ENCODE results near the gene MVP.
"Not testable (repeated sequence)": the region's sequence is repeated elsewhere in the genome, so short reads cannot be mapped to it uniquely, and the experiment has no call there.

MVP gene

DNA sequence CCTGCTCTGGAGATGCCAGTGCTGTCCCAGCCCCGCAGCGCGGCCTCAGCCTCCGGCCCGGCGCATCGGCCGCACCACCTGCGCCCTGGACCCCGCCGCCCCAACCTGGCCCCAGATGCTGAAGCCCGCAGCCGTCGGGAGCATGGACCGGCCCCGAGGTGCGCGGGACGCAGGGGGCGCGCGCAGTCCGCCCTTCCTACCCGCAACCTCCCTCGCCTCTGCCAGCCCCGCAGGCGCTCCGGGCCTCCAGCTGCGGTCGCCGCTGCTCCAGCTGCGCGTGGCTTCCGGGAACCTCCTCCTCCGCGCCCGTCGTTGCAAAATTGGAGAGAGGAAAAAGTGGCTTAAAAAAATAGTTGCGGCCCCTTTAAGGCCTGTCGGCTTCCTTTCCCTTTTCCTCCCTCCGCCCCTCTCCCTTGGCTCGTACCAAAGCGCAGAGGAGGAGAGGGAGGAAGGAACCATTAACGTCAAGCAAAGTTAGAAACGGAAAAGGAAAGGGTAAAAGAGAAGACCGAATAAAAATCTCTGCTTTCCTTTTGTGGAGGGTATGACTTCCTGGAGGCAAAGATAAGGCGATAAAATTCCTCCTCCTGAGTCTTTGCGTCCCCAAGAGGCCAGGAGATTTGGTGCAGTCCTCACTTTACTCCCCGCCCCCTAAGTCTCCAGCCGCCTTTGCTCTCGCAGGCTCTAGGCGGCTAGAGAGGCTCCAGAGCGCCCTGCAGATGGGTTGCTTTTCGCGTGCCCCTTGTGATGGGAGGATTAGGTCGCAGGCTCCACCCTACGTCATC is 42.8 kb downstream of the MVP start, which contains the start of gene CDIPT:
CDIPT (minus strand) TSS at position 343 of the 785 bp plus-strand sequence. CDS start 369 bp downstream, outside the sequence.
- H3K4me3 ChIP-seq (replicated peaks in 1 of 2; ENCODE audit: low read depth in 2 of 2, low read length in 2 of 2) = peak within 1 kb of the TSS; percentile 87 to 90
- DNase-seq (ENCODE audit: low read depth in 2 of 2) = peak; percentile 99
- TF ChIP-seq, protein P1, sequence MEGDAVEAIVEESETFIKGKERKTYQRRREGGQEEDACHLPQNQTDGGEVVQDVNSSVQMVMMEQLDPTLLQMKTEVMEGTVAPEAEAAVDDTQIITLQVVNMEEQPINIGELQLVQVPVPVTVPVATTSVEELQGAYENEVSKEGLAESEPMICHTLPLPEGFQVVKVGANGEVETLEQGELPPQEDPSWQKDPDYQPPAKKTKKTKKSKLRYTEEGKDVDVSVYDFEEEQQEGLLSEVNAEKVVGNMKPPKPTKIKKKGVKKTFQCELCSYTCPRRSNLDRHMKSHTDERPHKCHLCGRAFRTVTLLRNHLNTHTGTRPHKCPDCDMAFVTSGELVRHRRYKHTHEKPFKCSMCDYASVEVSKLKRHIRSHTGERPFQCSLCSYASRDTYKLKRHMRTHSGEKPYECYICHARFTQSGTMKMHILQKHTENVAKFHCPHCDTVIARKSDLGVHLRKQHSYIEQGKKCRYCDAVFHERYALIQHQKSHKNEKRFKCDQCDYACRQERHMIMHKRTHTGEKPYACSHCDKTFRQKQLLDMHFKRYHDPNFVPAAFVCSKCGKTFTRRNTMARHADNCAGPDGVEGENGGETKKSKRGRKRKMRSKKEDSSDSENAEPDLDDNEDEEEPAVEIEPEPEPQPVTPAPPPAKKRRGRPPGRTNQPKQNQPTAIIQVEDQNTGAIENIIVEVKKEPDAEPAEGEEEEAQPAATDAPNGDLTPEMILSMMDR (IDR thresholded peaks at IDR 0.05; ENCODE audit: low read depth, low read length) = peak; percentile 55

DNA sequence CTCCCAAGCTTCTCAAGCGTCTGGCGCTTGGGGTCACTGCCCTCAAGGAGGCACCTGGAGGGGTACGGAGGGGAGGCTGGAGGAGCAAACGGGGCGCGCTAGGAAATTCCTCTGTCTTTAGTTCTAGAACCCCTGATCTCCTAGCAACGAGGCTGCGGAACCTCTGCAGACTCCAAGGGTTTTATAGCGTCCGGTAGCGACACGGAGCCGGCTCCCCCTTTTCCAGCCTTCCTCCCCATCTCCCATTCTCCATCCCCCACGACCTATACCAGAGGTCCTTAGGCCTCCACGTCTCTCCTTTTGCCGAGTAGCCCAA is 43.4 kb downstream of the MVP start:
- no peak for DNase-seq (ENCODE audit: low read depth in 2 of 2)
- TF ChIP-seq, protein P1 (IDR thresholded peaks at IDR 0.05; ENCODE audit: low read depth, low read length) = no peak
- peak overlapping the region in 1 of 2 donors; percentile 87 for H3K4me3 ChIP-seq (replicated peaks in 1 of 2; ENCODE audit: low read depth in 2 of 2, low read length in 2 of 2)

DNA sequence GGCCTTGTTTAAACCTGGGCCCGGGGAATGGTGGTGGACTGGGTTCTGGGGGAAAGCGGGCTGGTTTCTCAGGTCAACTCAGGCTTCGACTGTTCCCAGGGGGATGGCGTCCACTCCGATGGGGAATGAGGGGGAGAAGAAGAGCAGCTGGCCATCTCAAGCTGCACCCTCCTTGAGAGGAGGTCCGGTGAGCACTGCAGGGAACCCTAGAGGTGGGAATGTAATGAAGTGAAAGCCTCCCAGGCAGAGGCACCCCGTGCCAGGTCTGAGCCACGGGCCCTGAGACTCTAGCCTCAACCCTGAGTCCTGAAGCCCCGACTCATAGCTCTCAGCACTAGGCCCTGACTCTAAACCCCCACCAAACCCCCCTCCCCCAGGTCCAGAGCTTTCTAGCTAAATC is 43.9 kb downstream of the MVP start:
- DNase-seq (ENCODE audit: low read depth in 2 of 2) = no peak
- TF ChIP-seq, protein P1 (IDR thresholded peaks at IDR 0.05; ENCODE audit: low read depth, low read length) = no peak
- H3K4me3 ChIP-seq (replicated peaks in 1 of 2; ENCODE audit: low read depth in 2 of 2, low read length in 2 of 2) = no peak overlapping the region

DNA sequence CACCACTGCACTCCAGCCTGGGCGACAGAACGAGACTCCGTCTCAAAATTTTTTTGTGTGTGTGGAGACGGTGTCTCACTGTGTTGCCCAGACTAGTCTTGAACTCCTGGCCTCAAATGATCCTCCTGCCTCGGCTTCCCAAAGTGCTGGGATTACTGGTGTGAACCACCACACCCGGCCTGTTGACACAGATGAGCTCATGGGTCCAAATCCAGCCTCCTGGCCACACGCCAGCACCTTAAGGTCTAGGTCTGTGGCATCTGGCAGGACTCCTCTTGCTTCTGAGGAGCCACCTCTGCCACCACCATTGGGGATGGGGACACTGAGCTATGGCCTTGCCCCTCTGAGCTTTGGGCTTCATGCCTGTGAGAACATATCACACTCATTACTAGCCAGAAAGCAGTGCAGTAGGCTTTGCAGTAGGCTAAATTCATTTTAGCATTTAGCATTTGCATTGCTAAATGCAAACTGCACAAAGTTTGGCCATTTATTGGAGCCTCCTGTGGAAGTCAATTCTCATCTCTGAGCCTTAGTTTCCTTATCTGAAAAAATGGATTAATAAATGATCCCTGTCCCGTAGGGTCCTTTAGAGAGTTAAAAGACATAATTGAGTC is 48.2 kb downstream of the MVP start:
- no peak overlapping the region for H3K4me3 ChIP-seq (replicated peaks in 1 of 2; ENCODE audit: low read depth in 2 of 2, low read length in 2 of 2)
- TF ChIP-seq, protein P1 (IDR thresholded peaks at IDR 0.05; ENCODE audit: low read depth, low read length) = no peak
- no peak for DNase-seq (ENCODE audit: low read depth in 2 of 2)

DNA sequence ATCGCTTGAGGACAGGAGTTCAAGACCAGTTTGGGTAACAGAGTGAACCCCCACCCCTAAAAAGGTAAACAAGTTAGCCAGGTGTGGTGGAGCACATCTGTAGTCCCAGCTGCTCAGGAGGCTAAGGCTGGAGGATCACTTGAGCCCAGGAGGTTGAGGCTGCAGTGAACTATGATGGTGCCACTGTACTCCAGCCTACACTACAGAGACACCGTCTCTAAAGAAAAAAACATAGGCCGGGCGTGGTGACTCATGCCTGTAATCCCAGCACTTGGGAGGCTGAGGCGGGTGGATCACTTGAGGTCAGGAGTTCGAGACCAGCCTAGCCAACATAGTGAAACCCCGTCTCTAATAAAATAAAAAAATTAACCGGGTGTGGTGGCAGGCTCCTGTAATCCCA is 48.8 kb downstream of the MVP start:
- not testable (repeated sequence) for H3K4me3 ChIP-seq (replicated peaks in 1 of 2; ENCODE audit: low read depth in 2 of 2, low read length in 2 of 2); DNase-seq (ENCODE audit: low read depth in 2 of 2)

DNA sequence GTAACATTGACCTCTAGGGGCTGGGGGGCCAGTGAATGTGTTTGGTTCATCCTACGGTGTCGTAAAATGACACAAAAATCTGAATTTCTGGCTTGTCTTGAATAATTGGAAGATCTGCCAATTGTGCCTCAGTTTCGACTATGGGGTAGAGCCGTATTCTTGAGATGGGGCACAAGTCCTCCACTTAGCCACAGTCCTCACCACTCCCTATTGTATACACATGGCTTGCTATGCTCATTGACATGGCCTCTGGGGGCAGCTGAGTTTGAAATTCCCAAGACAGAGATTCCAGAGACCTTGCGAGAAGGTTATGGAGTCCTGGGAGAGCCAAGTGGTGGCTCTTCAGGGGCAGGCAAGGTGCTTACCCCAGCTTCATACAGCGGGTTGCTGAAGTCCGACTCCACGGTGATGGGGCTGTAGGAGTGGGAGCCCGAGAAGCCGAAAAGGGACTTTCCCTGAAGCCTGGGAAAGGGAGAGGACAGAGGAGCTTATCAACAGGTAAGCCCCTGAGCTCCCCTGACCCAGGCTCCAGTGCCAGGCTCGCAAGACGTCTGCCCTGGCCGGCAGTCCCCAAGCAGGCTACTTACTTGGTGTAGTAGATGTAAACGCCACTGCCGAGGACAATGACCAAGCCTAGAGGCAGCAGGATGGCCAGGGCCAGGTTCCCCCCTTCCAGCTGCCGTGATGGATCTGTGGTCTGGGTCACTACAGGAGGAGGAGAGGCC is 51.7 kb downstream of the MVP start:
- DNase-seq (ENCODE audit: low read depth in 2 of 2) = no peak
- TF ChIP-seq, protein P1 (IDR thresholded peaks at IDR 0.05; ENCODE audit: low read depth, low read length) = no peak

DNA sequence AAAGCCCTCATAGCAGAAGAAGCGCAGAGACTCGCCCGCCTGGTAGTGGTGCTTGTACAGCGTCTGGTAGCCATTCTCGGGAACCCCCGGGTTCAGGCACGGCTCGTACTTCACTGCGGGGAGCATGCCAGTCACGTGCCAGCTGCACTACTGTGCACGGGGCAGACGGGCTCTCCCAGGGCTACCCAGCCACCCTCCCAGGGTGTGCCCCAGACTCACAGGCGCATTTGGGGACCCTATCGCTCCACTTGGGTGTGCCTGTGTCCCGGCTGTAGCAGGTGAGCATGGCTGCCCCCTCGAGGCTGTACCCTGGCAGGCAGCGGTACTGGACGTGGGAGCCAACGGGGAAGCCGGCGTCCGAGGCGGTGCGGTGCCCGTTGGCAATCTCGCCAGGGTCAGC is 53.1 kb downstream of the MVP start:
- TF ChIP-seq, protein P1 (IDR thresholded peaks at IDR 0.05; ENCODE audit: low read depth, low read length) = no peak
- DNase-seq (ENCODE audit: low read depth in 2 of 2) = no peak
- H3K4me3 ChIP-seq (replicated peaks in 1 of 2; ENCODE audit: low read depth in 2 of 2, low read length in 2 of 2) = no peak overlapping the region

More for the DNA sequence above, 51.7 kb downstream of the MVP start:
- H3K4me3 ChIP-seq (replicated peaks in 1 of 2; ENCODE audit: low read depth in 2 of 2, low read length in 2 of 2) = no peak overlapping the region
